Measurements from ENCODE around the gene ERAP2.

ERAP2 gene

DNA sequence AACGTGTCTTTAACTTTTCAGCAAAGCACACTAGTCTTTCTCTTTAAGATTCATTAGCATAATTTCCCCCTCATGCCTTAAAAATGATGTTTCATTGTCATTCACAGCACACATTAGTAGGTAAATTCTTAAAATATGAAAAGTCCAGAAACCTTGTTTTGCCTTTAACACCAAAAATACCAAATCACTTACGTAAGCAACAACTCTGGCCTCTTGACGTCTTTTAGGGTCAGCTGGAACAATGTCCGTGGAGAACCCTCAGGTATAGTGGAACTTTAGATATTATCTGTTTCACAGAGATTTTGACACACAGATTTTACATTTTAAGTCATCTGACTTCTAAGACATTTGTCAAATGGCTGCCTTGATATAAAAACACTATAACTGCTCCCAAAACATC is 90.5 kb downstream of the ERAP2 start:
- no peak for DNase-seq (ENCODE audit: low spot score)

DNA sequence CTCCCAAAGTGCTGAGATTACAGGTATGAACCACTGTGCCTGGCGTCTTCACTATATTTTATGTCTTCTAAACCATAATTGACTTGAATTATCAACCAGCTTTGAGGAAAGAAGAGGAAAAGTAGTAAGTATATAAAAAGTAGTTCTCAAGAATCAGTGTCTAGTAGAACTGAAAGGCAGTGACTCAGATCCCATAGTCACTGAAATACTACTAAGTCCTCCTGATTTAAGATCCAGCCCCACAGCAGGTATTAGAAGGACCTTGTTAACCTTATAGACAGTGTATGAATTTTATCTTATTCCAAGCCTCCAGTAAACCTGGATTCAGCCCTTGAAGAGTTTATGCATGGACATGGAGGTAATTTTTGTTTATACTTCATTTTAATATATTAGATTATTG is 91.1 kb downstream of the ERAP2 start:
- no peak for DNase-seq (ENCODE audit: low spot score)

DNA sequence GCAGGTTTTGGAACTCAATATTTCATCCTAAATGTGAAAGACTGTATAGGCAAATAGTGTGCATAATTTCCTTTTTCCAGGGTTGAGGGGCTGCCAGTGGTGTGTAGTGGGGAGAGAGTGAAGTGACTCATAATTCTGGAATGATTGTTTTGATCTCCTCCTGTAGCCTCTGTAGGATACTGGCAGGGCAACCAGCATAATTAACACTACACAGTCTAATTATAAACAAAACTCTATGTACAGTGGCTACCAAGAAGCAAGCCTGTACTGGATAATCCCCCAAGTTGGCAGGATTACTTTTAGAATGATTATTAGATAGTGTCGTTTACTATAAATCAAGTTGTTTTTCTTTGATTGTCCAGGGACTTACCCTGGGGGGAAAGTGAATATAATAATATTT is 91.8 kb downstream of the ERAP2 start:
- DNase-seq (ENCODE audit: low spot score), result no peak

DNA sequence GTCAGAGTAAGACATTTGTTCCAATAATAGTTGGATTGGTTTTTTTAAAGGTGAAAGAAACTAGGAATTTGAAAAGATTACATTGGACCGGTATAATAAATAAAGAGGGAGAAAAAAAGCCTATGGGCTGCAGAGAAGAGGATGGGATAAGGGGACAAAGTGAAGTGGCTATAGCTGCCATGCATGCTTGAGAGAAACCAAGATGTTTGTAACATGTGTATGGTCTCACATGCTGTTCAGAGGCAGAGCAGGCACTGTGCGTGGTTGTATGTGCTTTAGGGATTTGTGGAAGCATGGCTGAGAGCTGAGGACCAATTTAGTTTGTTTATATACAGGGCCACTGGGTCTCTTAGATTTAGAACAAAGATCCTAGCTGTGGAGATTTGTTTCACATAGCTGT is 92.3 kb downstream of the ERAP2 start:
- no peak for DNase-seq (ENCODE audit: low spot score)

Measured in ecto neural progenitor cell (in vitro differentiated cells).